AG09319 (cell line): ENCODE measurements around the gene NOD2.

Experiments used
- DNase-seq: peaks from one replicate; pipeline ENCODE4 v3.0.0-alpha.2; 2010; ENCODE audit warnings: low read depth; ENCODE audit errors: extremely low read depth
- TF ChIP-seq, protein P1 (sequence below): IDR thresholded peaks from 2 replicates; pipeline ENCODE4 v1.5.1; 2011; ENCODE audit warnings: low read depth, mild to moderate bottlenecking, inconsistent platforms, low read length, moderate library complexity

Gene NOD2

DNA sequence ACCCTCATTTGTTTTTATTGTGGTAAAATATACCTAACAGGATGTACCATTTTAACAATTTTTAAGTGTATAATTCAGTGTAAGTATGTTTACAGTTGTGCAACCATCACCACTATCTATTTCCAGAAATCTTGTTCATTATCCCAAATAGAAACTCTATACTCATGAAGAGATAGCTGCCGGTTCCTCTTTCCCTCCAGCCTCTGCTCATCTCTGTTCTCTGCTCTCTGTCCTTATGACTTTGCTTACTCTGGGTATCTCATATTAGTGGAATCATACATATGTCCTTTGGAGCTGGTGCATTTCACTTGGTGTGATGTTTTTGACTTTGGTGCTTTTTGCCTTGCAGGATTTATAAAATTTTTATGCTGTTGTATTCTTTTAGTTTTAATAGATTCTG lies 67.9 kb downstream of the NOD2 start:
- DNase-seq, result no peak
- TF ChIP-seq, protein P1, sequence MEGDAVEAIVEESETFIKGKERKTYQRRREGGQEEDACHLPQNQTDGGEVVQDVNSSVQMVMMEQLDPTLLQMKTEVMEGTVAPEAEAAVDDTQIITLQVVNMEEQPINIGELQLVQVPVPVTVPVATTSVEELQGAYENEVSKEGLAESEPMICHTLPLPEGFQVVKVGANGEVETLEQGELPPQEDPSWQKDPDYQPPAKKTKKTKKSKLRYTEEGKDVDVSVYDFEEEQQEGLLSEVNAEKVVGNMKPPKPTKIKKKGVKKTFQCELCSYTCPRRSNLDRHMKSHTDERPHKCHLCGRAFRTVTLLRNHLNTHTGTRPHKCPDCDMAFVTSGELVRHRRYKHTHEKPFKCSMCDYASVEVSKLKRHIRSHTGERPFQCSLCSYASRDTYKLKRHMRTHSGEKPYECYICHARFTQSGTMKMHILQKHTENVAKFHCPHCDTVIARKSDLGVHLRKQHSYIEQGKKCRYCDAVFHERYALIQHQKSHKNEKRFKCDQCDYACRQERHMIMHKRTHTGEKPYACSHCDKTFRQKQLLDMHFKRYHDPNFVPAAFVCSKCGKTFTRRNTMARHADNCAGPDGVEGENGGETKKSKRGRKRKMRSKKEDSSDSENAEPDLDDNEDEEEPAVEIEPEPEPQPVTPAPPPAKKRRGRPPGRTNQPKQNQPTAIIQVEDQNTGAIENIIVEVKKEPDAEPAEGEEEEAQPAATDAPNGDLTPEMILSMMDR, result no peak

DNA sequence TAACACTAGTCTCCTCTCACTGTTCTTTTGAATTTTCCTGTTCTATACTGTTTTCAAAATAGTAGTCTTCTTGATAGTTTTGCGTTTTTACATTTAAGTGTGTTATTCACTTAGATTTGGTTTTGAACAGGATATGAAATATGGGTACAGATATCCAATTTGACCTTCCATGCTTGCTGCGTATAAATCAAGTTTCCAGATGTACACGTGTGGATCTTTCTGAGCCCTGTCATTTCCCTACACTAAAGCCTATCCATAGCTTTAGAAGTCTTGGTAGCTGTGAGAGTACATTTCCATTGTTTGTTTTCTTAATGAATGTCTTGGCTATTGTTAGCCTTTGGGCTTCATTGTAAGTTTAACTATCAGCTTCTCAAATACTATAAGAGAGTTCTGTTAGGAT lies 68.8 kb downstream of the NOD2 start:
- TF ChIP-seq, protein P1, result no peak
- DNase-seq, result no peak

- TF ChIP-seq, protein P1, result no peak
- no peak for DNase-seq
These were observed 69.8 kb downstream of the NOD2 start for GRCh38 chr16:50763211-50763610.

DNA sequence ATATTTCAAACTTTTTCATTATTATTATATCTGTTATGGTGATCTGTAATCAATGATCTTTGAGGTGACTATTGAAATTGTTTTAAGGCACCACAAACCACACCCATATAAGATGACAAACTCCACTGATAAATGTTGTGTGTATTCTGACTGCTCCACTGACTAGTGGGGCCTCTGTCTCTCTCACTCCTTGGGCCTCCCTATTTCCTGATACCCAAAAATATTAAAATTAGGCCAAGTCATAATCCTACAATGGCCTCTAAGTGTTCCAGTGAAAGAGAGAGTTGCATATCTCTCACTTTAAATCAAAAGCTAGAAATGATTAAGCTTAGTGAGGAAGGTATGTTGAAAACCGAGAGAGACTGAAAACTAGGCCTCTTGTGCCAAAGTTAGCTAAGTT lies 71.9 kb downstream of the NOD2 start:
- DNase-seq, result no peak
- TF ChIP-seq, protein P1, result no peak

DNA sequence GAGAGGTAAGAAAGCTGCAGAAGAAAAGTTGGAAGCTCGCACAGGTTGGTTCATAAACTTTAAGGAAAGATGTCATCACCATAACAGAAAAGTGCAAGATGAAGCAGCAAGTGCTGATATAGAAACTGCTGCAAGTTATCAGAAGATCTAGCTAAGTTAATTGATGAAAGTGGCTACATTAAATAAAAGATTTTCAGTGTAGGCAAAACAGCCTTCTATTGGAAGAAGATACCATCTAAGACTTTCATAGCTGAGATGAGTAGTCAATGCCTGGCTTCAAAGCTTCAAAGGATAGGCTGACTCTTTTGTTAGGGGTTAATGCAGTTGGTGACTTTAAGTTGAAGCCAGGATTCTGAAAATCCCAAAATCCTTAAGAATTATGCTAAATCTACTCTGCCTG lies 72.5 kb downstream of the NOD2 start:
- no peak for DNase-seq
- TF ChIP-seq, protein P1, result no peak

DNA sequence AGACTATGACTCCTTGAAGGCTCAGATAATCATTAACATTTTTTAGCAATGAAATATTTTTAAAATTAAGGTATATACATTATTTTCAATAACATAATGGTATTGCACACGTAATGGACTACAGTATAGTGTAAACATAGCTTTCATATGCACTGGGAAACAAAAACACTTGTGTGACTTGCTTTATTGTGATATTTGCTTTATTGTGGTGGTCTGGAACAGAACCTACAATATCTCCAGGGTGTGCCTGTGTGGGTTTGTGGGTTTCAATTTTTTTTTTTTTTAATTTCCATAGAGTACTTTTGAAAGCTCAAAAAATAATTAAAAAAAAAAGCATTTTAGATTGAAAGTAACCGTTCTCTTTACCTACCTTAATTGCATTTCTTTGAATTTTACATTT lies 73.8 kb downstream of the NOD2 start:
- no peak for DNase-seq
- TF ChIP-seq, protein P1, result no peak

DNA sequence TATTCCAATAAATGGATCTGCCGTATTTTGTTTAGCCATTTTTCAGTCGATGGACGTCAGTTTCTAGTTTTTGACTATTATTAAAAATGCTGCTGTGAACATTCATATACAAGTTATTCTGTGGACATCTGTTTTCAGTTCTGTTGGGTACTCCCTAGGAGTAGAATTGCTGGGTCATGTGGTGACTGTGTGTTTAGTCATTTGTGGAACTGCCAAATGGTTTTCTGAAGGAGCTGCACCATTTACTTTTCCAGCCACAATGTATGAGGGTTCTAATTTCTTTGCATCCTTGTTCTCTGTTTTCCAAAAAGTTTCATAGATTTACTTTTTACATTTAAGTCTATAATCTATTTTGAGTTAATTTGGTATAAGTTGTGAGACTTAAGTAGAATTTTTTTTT lies 78.0 kb downstream of the NOD2 start:
- peak; percentile 11 for DNase-seq
- TF ChIP-seq, protein P1, result no peak
